ENCODE measurements around the gene EPHB4. TPM values are rescaled to one million over a fixed set of nuclear protein-coding genes. Genes with fewer than 3 reads are reported as not detected.

Gene EPHB4
- total RNA-seq, 1 experiment from 2014 or later = 192 TPM

GRCh38 chr7:100794741-100795140 is 32.6 kb downstream of the EPHB4 start:
- TF ChIP-seq REST (IDR thresholded peaks at IDR 0.05; ENCODE audit: insufficient read depth in 1 of 2, low read depth in 2 of 2, low read length in 1 of 2) (no peak), CTCF (IDR thresholded peaks at IDR 0.05) (no peak), TCF7L2 (IDR thresholded peaks at IDR 0.05; ENCODE audit: low read depth, low read length) (no peak), SIN3A (IDR thresholded peaks at IDR 0.05; ENCODE audit: borderline replicate concordance, insufficient read depth, low read depth, low read length) (no peak), POLR2AphosphoS5 (IDR thresholded peaks at IDR 0.05; ENCODE audit: low read depth, low read length) (no peak)
- no peaks in the 10 kb centered on the region for H3K27me3 ChIP-seq (ENCODE audit: control insufficient read depth, insufficient read depth, low read length)
- H3K4me1 ChIP-seq (ENCODE audit: control insufficient read depth, insufficient read depth, low read length) = peaks cover 20% of the 10 kb centered on the region
- in situ Hi-C loops (cut with HindIII; ENCODE audit: low pct_unique_long_range_greater_than_20kb, low sequenced_read_pairs) (no loop called here), intact Hi-C loops (cut with micrococcal nuclease; ENCODE audit: unreplicated experiment) (loop anchor here (10.0 kb wide), 1 partner anchor 70 kb away; the partner anchor contains the start of gene EPO)
- no peak overlapping the region; a peak in 1 of 4 replicates for H3K4me3 ChIP-seq (ENCODE audit: low read depth in 2 of 2, low read length in 2 of 2)
- no peak for DNase-seq (ENCODE audit: low read depth, low spot score)
- H3K36me3 ChIP-seq (ENCODE audit: control insufficient read depth, insufficient read depth, low read length) = no peaks in the 10 kb centered on the region
- H3K9me3 ChIP-seq (ENCODE audit: control insufficient read depth, insufficient read depth, low read depth, low read length) = no peaks in the 10 kb centered on the region
- ATAC-seq = no peak
- POLR2A ChIA-PET = interaction anchor here (0.5 to 0.6 kb wide), 2 partner anchors 12 to 91 kb away, joined by 4 to 6 read pairs; no protein-coding TSS in a partner anchor
- H3K27ac ChIP-seq (ENCODE audit: low read length) = 0 out of 2 replicates have a peak overlapping the region, but pooled peaks have one; percentile 4
- CTCF ChIA-PET = interaction anchor here (0.7 kb wide), 1 partner anchor 106 kb away, joined by 3 read pairs; no protein-coding TSS in a partner anchor
- BruUV-seq (replicated peaks) = no TSS peak

DNA sequence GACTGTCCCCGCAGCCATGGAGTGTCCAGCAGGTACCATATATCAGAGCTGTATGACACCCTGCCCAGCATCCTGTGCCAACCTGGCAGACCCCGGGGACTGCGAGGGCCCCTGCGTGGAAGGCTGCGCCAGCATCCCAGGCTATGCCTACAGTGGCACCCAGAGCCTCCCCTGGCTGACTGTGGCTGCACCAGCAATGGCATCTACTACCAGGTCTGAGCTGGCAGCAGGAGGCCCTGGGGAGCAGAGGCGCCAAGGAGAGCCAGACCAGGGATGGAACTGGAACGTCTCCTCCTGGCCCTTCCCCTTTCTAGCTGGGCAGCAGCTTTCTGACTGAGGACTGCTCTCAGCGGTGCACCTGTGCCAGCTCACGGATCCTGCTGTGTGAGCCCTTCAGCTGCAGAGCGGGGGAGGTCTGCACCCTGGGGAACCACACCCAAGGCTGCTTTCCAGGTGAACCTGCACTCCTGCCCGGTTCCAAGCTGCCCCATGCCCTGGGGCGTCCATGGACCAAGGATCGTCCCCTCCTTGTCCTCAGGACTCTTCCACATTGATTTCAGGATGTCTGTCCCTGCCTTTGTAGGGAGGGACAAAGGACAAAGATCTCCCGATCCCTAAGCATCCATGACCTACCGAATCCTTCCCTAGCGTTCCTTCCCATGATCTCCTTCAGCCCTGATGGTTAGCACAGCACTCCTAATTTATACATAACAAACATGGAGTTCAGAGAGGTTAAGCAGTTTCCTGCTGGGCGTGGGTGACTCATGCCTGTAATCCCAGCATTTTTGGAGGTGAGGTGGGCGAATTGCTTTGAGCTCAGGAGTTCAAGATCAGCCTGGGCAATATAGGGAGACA is 33.3 kb downstream of the EPHB4 start:
- Histone ChIP-seq H3K9me3 (ENCODE audit: control insufficient read depth, insufficient read depth, low read depth, low read length) (no peaks in the 10 kb centered on the region), H3K4me3 (ENCODE audit: low read depth in 2 of 2, low read length in 2 of 2) (peak overlapping the region in 1 of 2 experiments; percentile 5; a peak in 2 of 4 replicates), H3K27me3 (ENCODE audit: control insufficient read depth, insufficient read depth, low read length) (no peaks in the 10 kb centered on the region), H3K27ac (ENCODE audit: low read length) (peak overlapping the region; percentile 70), H3K4me1 (ENCODE audit: control insufficient read depth, insufficient read depth, low read length) (peaks cover 14% of the 10 kb centered on the region), H3K36me3 (ENCODE audit: control insufficient read depth, insufficient read depth, low read length) (no peaks in the 10 kb centered on the region)
- in situ Hi-C loops (cut with HindIII; ENCODE audit: low pct_unique_long_range_greater_than_20kb, low sequenced_read_pairs) (no loop called here), intact Hi-C loops (cut with micrococcal nuclease; ENCODE audit: unreplicated experiment) (loop anchor here (10.0 kb wide), 1 partner anchor 69 kb away; the partner anchor contains the start of gene EPO)
- CTCF ChIA-PET = interaction anchor here (0.7 kb wide), 1 partner anchor 105 kb away, joined by 3 read pairs; no protein-coding TSS in a partner anchor
- POLR2A ChIA-PET = interaction anchor here (0.5 to 0.7 kb wide), 4 partner anchors 11 to 254 kb away, joined by 4 to 8 read pairs (median 6); no protein-coding TSS in a partner anchor
- TF ChIP-seq TCF7L2 (IDR thresholded peaks at IDR 0.05; ENCODE audit: low read depth, low read length) = no peak
- no peak for TF ChIP-seq REST (IDR thresholded peaks at IDR 0.05; ENCODE audit: insufficient read depth in 1 of 2, low read depth in 2 of 2, low read length in 1 of 2)
- TF ChIP-seq CTCF (IDR thresholded peaks at IDR 0.05) = no peak
- TF ChIP-seq POLR2AphosphoS5 (IDR thresholded peaks at IDR 0.05; ENCODE audit: low read depth, low read length) = no peak
- no peak for TF ChIP-seq SIN3A (IDR thresholded peaks at IDR 0.05; ENCODE audit: borderline replicate concordance, insufficient read depth, low read depth, low read length)
- DNase-seq (ENCODE audit: low read depth, low spot score) (no peak), ATAC-seq (peak; percentile 70)
- BruUV-seq (replicated peaks) = no TSS peak

Data from Panc1 (cell line).